SK-N-MC (cell line): ENCODE data around the gene NTF3.

ENCODE experiments used
- DNase-seq: peaks from one replicate; pipeline ENCODE4 v3.0.0-alpha.2; 2011; ENCODE audit warnings: low read depth, low spot score
- H3K27ac ChIP-seq: fragments of 200-600 bp; sonication (generic); 2 replicates; pipeline ENCODE4 v1.5.1; 2016; ENCODE audit warnings: mixed run types
- H3K36me3 ChIP-seq: fragments of 200-600 bp; sonication (generic); 2 replicates; pipeline ENCODE4 v1.6.1; 2017; ENCODE audit warnings: antibody characterized with exemption, low read length, mixed read lengths; ENCODE audit not compliant: insufficient read depth
- H3K4me3 ChIP-seq: fragments of 200-600 bp; sonication (generic); 2 replicates; pipeline ENCODE4 v1.5.1; 2016
- H3K9ac ChIP-seq: fragments of 200-600 bp; sonication (generic); 2 replicates; pipeline ENCODE4 v1.8.0; 2017; ENCODE audit warnings: mixed run types, mixed read lengths; ENCODE audit not compliant: insufficient read length
- H3K9me3 ChIP-seq: fragments of 200-600 bp; sonication (generic); 2 replicates; pipeline ENCODE4 v1.6.1; 2017; ENCODE audit warnings: low read depth, mild to moderate bottlenecking, antibody characterized with exemption, low read length, moderate library complexity, mixed read lengths
- EZH2 ChIP-seq: fragments of 200-600 bp; sonication (generic); IDR thresholded peaks from one replicate; pipeline ENCODE4 v1.6.1; 2017; ENCODE audit warnings: antibody characterized with exemption
- FOXP2 ChIP-seq: optimal IDR thresholded peaks from 2 replicates; pipeline ENCODE3; 2011; ENCODE audit warnings: mild to moderate bottlenecking, moderate library complexity; ENCODE audit not compliant: insufficient read depth; ENCODE audit errors: extremely low read length, control extremely low read depth
- POLR2AphosphoS5 ChIP-seq: IDR thresholded peaks from 2 replicates; pipeline ENCODE4 v1.6.1; 2012; ENCODE audit warnings: mild to moderate bottlenecking, low read depth, low read length, borderline replicate concordance

Gene NTF3

DNA sequence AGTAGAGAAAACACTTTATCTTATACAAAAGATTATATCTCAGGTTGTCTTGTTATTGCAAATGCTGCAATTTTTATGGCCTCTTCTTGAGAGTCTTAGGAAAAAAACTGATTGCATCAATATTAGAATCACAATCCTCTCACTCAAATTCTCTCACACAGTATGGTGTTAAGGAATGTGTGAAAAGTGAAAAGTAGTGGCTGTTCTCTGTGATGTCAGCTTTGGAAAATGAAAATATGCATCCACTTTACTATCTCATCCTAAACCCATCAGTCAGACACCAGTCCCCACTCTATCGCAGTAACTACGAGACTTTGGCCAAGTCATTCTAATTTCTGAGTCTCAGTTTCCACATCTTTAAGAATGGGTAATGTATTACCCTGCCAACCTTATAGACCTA is 32.6 kb upstream of the NTF3 start:
- Histone ChIP-seq H3K36me3 (no peaks in the 10 kb centered on the region), H3K9ac (no peak overlapping the region), H3K9me3 (no peaks in the 10 kb centered on the region), H3K4me3 (no peak overlapping the region), H3K27ac (no peak overlapping the region)
- TF ChIP-seq POLR2AphosphoS5 (no peak), EZH2 (no peak), FOXP2 (no peak)
- no peak for DNase-seq

DNA sequence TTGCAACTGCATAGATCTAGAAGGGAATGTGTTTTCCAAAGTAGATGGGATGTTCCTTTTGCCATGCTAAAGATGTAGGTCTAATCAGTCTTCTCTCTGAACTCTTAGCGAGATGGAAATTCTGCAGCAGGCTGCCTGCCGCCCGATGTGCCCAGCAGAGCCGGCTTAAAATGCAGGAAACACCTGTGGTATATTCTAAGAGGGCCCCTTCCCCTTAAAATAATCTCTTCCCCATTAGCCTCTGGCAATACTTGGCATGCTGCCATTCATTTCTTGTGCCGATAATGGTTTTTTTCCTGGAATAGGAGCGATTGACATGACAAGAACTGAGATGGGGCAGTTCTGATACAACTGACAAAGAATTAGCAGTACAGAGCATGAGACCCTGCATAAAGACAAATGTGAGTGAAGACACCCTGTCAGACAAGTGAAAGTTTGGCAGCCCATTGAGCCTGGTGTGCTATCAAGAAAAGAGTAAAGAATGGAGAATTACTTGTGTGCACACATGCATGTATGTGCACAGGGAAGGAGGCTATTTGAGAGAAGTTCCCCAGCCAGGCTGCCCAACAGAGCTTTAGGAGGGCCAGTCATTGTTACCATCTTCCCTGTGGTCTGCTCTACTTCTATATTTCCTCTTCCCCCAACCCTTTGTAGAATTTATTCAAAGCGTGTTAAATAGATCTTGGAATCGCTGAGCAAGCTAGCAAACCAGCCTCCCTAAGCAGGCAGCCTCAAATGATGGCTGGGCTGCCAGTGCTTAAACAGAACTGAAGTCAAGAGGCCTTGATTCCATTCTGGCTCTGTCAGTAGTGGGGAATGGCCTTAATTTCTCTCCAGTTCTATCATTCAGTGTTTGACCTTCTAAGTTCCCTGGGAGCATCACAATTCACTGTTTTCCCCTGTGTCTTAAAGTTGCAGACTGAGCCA is 29.6 kb upstream of the NTF3 start:
- Histone ChIP-seq H3K4me3 (no peak overlapping the region), H3K9ac (no peak overlapping the region), H3K27ac (no peak overlapping the region), H3K9me3 (no peaks in the 10 kb centered on the region), H3K36me3 (no peaks in the 10 kb centered on the region)
- DNase-seq: no peak
- TF ChIP-seq EZH2: no peak
- TF ChIP-seq FOXP2: no peak

DNA sequence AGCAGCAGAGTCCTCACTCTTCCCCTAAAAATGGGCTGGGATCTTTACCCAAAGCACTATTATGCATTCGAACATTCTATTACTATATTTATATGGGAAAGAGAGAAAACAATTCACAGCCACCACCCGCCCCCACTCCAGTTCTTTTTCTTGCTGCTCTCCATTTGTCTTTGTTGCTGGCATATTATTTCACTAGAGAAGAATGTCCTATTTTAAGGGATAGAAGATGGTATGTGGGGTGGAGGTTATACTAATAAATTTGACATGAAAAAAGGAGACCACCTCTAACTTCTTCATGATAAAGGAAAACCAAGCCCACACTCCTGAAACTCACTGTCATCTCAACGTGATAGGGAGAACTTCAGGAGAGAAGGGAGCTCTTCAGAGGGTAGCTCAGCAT is 28.5 kb upstream of the NTF3 start:
- H3K9ac ChIP-seq: no peak overlapping the region
- TF ChIP-seq EZH2: no peak
- TF ChIP-seq POLR2AphosphoS5: no peak
- TF ChIP-seq FOXP2: no peak
- H3K4me3 ChIP-seq: no peak overlapping the region
- H3K36me3 ChIP-seq: no peaks in the 10 kb centered on the region
- no peaks in the 10 kb centered on the region for H3K9me3 ChIP-seq
- no peak overlapping the region for H3K27ac ChIP-seq
- DNase-seq: no peak

DNA sequence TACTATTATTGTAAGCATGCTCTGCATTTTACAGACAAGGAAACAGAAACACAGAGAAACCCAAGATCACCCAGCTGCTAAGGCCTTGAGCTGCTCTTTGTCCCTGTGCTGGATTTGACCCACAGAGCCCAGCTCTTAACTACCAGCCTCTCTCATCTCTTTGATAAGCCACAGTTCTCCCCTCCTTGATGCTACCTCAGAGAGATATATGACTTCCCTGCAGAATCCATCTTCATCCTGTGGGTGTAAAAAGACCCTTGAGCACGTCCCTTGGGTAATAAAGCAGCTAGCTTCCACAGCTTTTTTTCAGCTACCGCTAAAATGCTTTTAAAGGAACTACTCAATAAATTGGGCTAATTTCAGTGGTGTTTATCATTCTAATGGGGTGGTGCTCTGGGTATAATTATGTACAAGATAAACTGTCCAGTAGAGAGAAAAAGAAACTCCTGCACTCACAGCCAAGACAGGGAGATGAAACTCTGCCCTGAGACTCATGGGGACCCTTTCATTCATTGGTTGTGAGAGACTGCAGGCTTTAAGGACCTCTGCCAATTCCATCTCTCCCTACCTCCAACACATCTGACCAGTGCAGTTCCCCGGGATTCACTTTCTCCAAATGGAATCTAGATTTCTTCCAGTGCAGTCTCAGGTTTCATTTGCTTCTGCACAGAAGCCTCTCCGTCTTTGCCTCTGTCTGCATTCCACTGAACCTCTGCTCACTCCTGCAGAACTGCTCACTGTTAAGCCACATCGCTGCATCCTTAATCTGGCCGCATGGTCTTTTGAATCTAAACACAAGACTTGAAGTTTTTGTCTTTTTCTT is 24.7 kb upstream of the NTF3 start:
- H3K9ac ChIP-seq: no peak overlapping the region
- DNase-seq: no peak
- H3K9me3 ChIP-seq: no peaks in the 10 kb centered on the region
- H3K36me3 ChIP-seq: no peaks in the 10 kb centered on the region
- TF ChIP-seq FOXP2: no peak
- no peak for TF ChIP-seq EZH2
- no peak for TF ChIP-seq POLR2AphosphoS5
- no peak overlapping the region for H3K4me3 ChIP-seq
- no peak overlapping the region for H3K27ac ChIP-seq

DNA sequence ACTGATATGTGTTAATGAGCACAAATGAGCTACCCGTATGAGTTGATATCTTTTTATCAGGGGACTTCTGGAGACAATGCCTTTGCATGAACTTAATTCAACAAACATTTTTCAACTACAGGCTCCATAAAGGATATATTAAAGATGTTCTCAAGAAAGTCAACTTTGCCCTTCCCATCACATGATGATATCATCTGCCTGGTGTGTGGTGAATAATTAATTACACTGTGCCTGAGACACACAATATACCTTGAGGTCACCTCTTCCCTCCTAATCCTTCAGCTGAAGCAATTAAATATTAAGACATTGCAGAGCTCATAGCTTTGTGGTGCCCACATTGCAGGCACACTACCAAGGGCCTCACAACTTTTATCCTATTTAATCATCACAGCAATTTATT is 22.3 kb upstream of the NTF3 start:
- Histone ChIP-seq H3K36me3 (no peaks in the 10 kb centered on the region), H3K4me3 (no peak overlapping the region), H3K27ac (no peak overlapping the region), H3K9ac (no peak overlapping the region), H3K9me3 (no peaks in the 10 kb centered on the region)
- no peak for DNase-seq
- no peak for TF ChIP-seq EZH2
- TF ChIP-seq POLR2AphosphoS5: no peak
- TF ChIP-seq FOXP2: no peak

DNA sequence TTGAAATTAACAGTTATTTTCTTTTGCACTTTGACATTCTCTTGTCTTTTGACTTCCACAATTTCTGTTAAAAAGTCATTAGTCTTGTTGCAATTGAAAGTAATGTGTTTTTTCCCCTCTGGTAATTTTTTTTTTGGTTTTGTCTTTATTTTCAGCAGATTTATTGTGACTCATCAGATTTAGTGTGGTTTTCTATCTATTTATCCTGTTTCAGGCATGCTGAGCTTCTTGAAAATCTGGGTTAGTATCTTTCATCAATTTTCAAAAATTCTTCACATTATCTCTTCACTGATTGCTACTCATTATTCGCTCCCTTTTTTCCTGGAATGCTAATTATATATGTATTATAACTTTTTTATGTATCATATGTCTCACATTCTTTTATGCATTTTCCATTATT is 15.3 kb upstream of the NTF3 start:
- Histone ChIP-seq H3K4me3 (no peak overlapping the region), H3K36me3 (no peaks in the 10 kb centered on the region), H3K9ac (no peak overlapping the region), H3K9me3 (no peaks in the 10 kb centered on the region), H3K27ac (no peak overlapping the region)
- TF ChIP-seq EZH2 (no peak), FOXP2 (no peak), POLR2AphosphoS5 (no peak)
- DNase-seq: no peak

DNA sequence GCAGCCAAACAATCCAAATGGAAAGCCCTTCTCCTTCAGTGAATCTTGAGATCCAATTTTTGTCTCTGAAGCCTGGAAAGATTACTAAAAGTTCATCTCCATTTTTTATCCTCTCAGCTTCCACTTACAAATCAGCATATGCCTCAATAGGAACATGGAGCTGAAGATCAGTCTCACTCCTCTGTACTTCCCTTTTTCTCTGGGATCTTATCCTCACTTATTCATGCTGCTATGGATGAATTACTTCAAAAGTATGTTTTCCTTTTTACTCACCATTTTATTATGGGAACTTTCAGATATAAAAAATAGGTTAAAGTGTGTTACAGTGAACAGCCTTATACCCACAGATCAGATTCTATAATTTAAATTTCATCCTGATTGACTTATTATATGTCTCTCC is 14.4 kb upstream of the NTF3 start:
- Histone ChIP-seq H3K9me3 (no peaks in the 10 kb centered on the region), H3K27ac (no peak overlapping the region), H3K36me3 (no peaks in the 10 kb centered on the region), H3K4me3 (no peak overlapping the region), H3K9ac (no peak overlapping the region)
- TF ChIP-seq EZH2 (no peak), FOXP2 (no peak), POLR2AphosphoS5 (no peak)
- no peak for DNase-seq

DNA sequence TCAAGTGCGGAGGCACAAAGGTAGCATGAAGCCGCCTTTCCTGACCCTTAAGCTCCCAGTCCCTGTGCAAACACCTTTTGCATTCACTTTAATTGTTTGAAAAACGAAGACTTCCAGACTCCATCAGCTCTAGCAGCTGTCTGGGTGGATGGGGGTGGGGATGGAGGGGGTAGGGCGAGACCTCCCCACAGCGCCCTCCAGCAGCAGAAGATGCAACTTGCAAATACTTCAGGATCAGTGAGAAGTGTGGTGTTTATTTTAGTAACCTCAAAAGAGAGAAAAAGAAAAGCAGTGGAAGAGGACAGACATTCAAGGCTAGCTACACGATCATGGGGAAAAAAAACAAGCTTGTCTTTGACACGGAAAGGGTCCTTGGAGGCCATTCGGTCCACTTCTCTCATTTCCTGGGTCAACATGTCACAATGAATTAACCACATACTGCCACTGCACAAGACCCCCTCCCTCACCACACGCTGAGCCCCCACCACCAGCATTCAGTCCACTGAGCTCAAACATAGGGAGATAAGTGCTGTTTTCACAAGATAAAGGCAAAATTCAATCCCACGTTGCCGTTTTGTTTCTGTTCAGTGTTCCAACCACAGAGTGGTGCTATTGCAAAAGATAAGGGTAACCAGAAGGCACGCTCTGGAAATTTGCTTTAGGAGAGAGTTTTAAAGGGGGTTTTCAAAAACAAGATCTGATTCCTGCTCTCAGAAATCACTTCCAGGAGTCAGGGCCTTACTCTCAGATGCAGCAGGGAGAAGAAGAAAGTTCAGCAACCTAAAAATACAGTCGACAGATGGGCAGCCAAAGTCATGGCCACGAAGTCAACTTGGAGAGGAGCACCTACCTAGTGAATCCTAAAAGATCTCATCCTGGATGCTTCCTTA is 3.3 kb upstream of the NTF3 start:
- Histone ChIP-seq H3K9ac (no peak overlapping the region), H3K27ac (no peak overlapping the region), H3K9me3 (no peaks in the 10 kb centered on the region), H3K4me3 (no peak overlapping the region), H3K36me3 (no peaks in the 10 kb centered on the region)
- no peak for TF ChIP-seq EZH2
- TF ChIP-seq FOXP2: no peak
- no peak for TF ChIP-seq POLR2AphosphoS5
- DNase-seq: no peak
